ENCODE data around the gene ZNF75A. TPM values are rescaled to one million over a fixed set of nuclear protein-coding genes. Genes with fewer than 3 reads are reported as not detected.
A peak's percentile ranks its signal among the peaks of the same experiment; 100 is the strongest.

Gene ZNF75A
- total RNA-seq, 2 donors from 2014 or later: 7.4 to 26.0 TPM

GRCh38 chr16:3328643-3329042 lies 23.3 kb downstream of the ZNF75A start:
- Mint-ChIP-seq H3K27ac (no peak overlapping the region), H3K36me3 (peaks cover 7 to 14% of the 10 kb centered on the region in 2 donors), H3K9me3 (peaks cover 18 to 32% of the 10 kb centered on the region in 2 donors)
- DNase-seq (ENCODE audit: low spot score in 2 of 2) (no peak), ATAC-seq (no peak)

- Mint-ChIP-seq H3K27ac (no peak overlapping the region), H3K36me3 (no peaks in the 10 kb centered on the region), H3K9me3 (no peaks in the 10 kb centered on the region)
- DNase-seq (ENCODE audit: low spot score in 2 of 2) (no peak), ATAC-seq (no peak)
Measured at GRCh38 chr16:3346041-3346440, 40.7 kb downstream of the ZNF75A start.

GRCh38 chr16:3347586-3347985 lies 42.3 kb downstream of the ZNF75A start:
- no peak for ATAC-seq
- H3K36me3 Mint-ChIP-seq: no peaks in the 10 kb centered on the region
- H3K27ac Mint-ChIP-seq: no peak overlapping the region
- no peaks in the 10 kb centered on the region for H3K9me3 Mint-ChIP-seq
- DNase-seq (ENCODE audit: low spot score in 2 of 2): no peak

- DNase-seq (ENCODE audit: low spot score in 2 of 2): no peak
Measured at GRCh38 chr16:3348547-3349167, 43.4 kb downstream of the ZNF75A start.

GRCh38 chr16:3349175-3349574 lies 43.9 kb downstream of the ZNF75A start:
- Mint-ChIP-seq H3K36me3 (no peaks in the 10 kb centered on the region), H3K27ac (no peak overlapping the region), H3K9me3 (no peaks in the 10 kb centered on the region)
- ATAC-seq: no peak
- no peak for DNase-seq (ENCODE audit: low spot score in 2 of 2)

More at GRCh38 chr16:3348547-3349167, 43.4 kb downstream of the ZNF75A start:
- peak; percentile 11 to 44 for ATAC-seq
- Mint-ChIP-seq H3K36me3 (no peaks in the 10 kb centered on the region), H3K27ac (no peak overlapping the region), H3K9me3 (no peaks in the 10 kb centered on the region)

GRCh38 chr16:3355589-3355988 lies 50.3 kb downstream of the ZNF75A start, which contains the start of gene OR2C1:
TSS of gene OR2C1 (plus strand) at chr16:3355889. CDS start at chr16:3355941, 52 bp downstream.
- no peak for ATAC-seq
- no peak for DNase-seq (ENCODE audit: low spot score in 2 of 2)
- H3K27ac Mint-ChIP-seq: no peak within 1 kb of the TSS

GRCh38 chr16:3356118-3356517 lies 50.8 kb downstream of the ZNF75A start:
- H3K27ac Mint-ChIP-seq: no peak overlapping the region
- DNase-seq (ENCODE audit: low spot score in 2 of 2) (no peak), ATAC-seq (no peak)
- H3K9me3 Mint-ChIP-seq: peaks cover 4 to 10% of the 10 kb centered on the region in 2 donors
- H3K36me3 Mint-ChIP-seq: peaks cover 4 to 20% of the 10 kb centered on the region in 2 donors

More at GRCh38 chr16:3355589-3355988, 50.3 kb downstream of the ZNF75A start, which contains the start of gene OR2C1:
- Mint-ChIP-seq H3K9me3 (peaks cover 4 to 10% of the 10 kb centered on the region in 2 donors), H3K36me3 (peaks cover 4 to 16% of the 10 kb centered on the region in 2 donors)

- Mint-ChIP-seq H3K36me3 (peaks cover 4 to 21% of the 10 kb centered on the region in 2 donors), H3K9me3 (peaks cover 4 to 10% of the 10 kb centered on the region in 2 donors), H3K27ac (no peak overlapping the region)
- no peak for ATAC-seq
- DNase-seq (ENCODE audit: low spot score in 2 of 2): no peak
Measured at GRCh38 chr16:3358871-3359270, 53.6 kb downstream of the ZNF75A start.

- Mint-ChIP-seq H3K27ac (no peak overlapping the region), H3K36me3 (peaks cover 22 to 29% of the 10 kb centered on the region in 2 donors), H3K9me3 (peaks cover 0 to 12% of the 10 kb centered on the region in 2 donors)
- ATAC-seq: no peak
- DNase-seq (ENCODE audit: low spot score in 2 of 2): no peak
Measured at GRCh38 chr16:3362931-3363330, 57.6 kb downstream of the ZNF75A start.

- Mint-ChIP-seq H3K36me3 (peaks cover 22 to 29% of the 10 kb centered on the region in 2 donors), H3K27ac (peak overlapping the region in 1 of 2 donors; percentile 87), H3K9me3 (peaks cover 0 to 12% of the 10 kb centered on the region in 2 donors)
- no peak for ATAC-seq
- no peak for DNase-seq (ENCODE audit: low spot score in 2 of 2)
Measured at GRCh38 chr16:3363793-3364192, 58.5 kb downstream of the ZNF75A start.

GRCh38 chr16:3364774-3365427 lies 59.6 kb downstream of the ZNF75A start:
- DNase-seq (ENCODE audit: low spot score in 2 of 2): peak; percentile 16 to 93
- peaks cover 0 to 12% of the 10 kb centered on the region in 2 donors for H3K9me3 Mint-ChIP-seq
- peak overlapping the region in 1 of 2 donors; percentile 87 for H3K27ac Mint-ChIP-seq
- peak; percentile 64 to 96 for ATAC-seq
- H3K36me3 Mint-ChIP-seq: peaks cover 22 to 29% of the 10 kb centered on the region in 2 donors

Other genes with a start within 250 kb of the ZNF75A start
- gene IL32, start 239.9 kb upstream of the ZNF75A start, total RNA-seq: 1,000 to 10,000 TPM; 2,042 to 3,291 TPM
- gene ZSCAN10, start 206.2 kb upstream of the ZNF75A start, total RNA-seq: under 1 TPM; 0.14 to 0.68 TPM
- gene ZNF205, start 192.9 kb upstream of the ZNF75A start, total RNA-seq: under 1 TPM in 1 of 2 donors, not detected in 1; 0.18 TPM
- 1 to 10 TPM; 6.1 to 8.2 TPM for gene ZNF213, start 170.5 kb upstream of the ZNF75A start, total RNA-seq
- not detected for gene OR1F1, start 117.3 kb upstream of the ZNF75A start, total RNA-seq
- 10 to 100 TPM in 1 of 2 donors, 1 to 10 TPM in 1; 9.2 to 19.3 TPM for gene ZNF200, start 70.3 kb upstream of the ZNF75A start, total RNA-seq
- gene MEFV, start 48.9 kb upstream of the ZNF75A start, total RNA-seq: under 1 TPM in 1 of 2 donors, not detected in 1; 0.16 TPM
- gene ZNF263, start 22.0 kb upstream of the ZNF75A start, total RNA-seq: 10 to 100 TPM; 16.2 to 20.6 TPM
- 1 to 10 TPM; 5.4 to 5.9 TPM for gene TIGD7, start 67 bp upstream of the ZNF75A start, total RNA-seq
- not detected for gene OR2C1, start 50.4 kb downstream of the ZNF75A start, total RNA-seq
- gene ZSCAN32, start 95.5 kb downstream of the ZNF75A start, total RNA-seq: 10 to 100 TPM in 1 of 2 donors, 1 to 10 TPM in 1; 7.6 to 14.1 TPM
- gene ZNF174, start 95.7 kb downstream of the ZNF75A start, total RNA-seq: 1 to 10 TPM; 5.2 to 7.7 TPM
- 1 to 10 TPM; 2.0 to 3.1 TPM for gene ZNF597, start 138.0 kb downstream of the ZNF75A start, total RNA-seq
- 10 to 100 TPM; 29.2 to 40.1 TPM for gene NAA60, start 138.2 kb downstream of the ZNF75A start, total RNA-seq
- gene C16orf90, start 190.0 kb downstream of the ZNF75A start, total RNA-seq: under 1 TPM in 1 of 2 donors, not detected in 1; 0.25 TPM
- 10 to 100 TPM; 15.5 to 20.0 TPM for gene CLUAP1, start 195.5 kb downstream of the ZNF75A start, total RNA-seq